Measurements from ENCODE around the gene ZNHIT2.

ZNHIT2 gene

DNA sequence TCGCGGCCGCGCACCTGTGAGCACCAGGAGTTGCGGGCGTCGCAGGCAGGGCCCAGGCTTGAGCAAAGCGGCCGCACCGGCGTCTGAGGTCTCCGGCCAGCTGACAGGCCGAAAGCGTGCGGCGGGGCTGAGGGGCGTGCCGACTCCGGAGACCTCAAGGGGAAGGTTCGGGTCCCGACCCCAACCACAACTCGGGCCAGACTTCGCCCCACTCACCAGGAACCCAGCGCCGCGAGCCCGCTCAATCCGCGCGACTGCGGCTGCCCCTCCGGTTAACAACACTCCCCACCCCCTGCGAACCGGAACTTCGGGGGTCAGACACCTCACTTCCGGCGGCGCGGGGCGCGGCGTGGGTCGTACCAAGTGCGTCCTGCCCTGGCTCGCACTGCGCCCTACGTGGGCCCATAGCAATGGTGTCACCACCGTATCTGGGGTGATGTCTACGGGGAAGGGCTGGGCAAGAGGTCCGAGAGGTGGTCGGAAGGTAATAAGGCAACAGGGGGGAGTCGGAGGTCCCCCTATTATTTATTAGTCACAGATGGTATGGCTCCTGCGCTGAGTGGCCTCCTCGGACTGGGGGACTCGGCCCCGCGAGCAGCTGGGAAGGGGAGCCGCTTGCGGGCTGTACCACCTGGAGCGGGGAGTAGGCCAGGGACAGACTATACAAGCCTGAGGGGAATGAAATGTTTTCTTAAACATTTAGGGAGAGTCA lies 16.9 kb upstream of the ZNHIT2 start, which contains the start of gene SYVN1:
Gene SYVN1, minus strand, starts transcription at position 280 of the 712 bp plus-strand sequence. CDS start 918 bp downstream, outside the sequence.
- no peak for TF ChIP-seq CTCF (IDR thresholded peaks at IDR 0.05)
- peak; percentile 95 for DNase-seq (ENCODE audit: low spot score)
- Histone ChIP-seq H3K4me3 (peak within 1 kb of the TSS; percentile 83), H3K27ac (peak within 1 kb of the TSS; percentile 94 to 98)

DNA sequence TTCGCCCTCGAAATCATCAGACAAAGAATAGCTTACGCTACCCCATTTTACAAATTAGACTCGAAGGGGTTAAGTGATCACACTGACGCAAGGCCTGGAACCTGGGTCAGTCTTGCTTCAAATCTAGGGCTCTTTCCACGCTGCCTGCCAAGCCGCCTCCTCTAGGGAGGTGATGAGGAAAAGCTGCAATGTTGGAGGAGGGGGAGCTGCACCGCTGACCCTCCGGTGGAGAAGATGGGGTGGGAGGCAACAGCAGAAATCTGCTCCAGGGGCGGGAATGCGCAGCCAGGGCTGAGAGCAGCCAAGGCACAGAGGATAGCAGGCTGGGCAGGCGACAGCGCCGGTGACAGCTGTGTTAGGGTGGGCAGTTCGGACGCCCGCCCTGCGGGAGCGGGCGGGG lies 16.2 kb upstream of the ZNHIT2 start:
- no peak for TF ChIP-seq CTCF (IDR thresholded peaks at IDR 0.05)
- Histone ChIP-seq H3K4me3 (peak overlapping the region; percentile 83), H3K27ac (peak overlapping the region; percentile 94 to 98)
- DNase-seq (ENCODE audit: low spot score), result peak; percentile 79

- DNase-seq (ENCODE audit: low spot score), result peak; percentile 70
- H3K27ac ChIP-seq, result peak overlapping the region; percentile 94 to 98
- H3K4me3 ChIP-seq, result peak overlapping the region; percentile 83
- no peak for TF ChIP-seq CTCF (IDR thresholded peaks at IDR 0.05)
Observed at GRCh38 chr11:65132988-65133700, 15.6 kb upstream of the ZNHIT2 start.

DNA sequence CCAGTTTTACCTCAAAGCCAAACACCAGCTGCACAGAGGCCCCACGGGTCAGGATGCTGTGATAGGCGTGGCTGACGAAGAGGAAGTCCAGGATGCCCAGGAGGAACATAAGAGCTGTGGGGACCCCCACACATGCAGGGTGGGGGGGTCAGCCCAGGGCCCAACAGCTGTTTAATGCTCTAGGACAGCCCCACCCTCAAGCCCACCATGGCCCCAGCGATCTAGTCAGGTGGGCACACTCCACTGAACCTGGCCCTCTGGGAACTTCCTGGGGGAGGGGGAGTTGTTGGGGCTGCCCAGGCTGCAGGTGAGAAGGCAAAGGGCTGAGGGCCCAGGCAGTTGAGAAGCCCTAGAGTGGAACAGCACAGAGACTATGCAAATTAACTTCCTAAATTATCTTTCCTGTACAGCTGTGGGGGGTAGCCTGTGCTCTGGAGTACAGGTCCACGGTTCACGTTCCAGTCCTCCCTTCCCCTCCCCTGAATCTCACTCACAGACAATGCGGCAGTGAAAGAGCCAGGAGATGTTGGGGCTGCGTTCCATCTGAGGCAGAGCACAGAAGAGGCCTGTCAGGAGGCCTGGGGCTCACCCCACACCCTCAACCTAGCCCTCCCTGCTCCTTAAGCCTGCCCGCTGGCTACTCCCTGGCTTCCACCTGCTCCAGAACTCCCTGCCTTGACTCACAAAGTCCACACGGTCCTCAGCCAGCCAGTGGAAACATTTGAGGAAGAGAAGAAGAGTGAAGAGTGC lies 14.9 kb upstream of the ZNHIT2 start:
- peak overlapping the region; percentile 83 for H3K4me3 ChIP-seq
- peak; percentile 67 for DNase-seq (ENCODE audit: low spot score)
- no peak overlapping the region for H3K27ac ChIP-seq

GRCh38 chr11:65131895-65132237 lies 14.4 kb upstream of the ZNHIT2 start:
- TF ChIP-seq CTCF (IDR thresholded peaks at IDR 0.05), result no peak
- H3K4me3 ChIP-seq, result no peak overlapping the region
- DNase-seq (ENCODE audit: low spot score), result no peak
- no peak overlapping the region for H3K27ac ChIP-seq

More for the DNA sequence above, 14.9 kb upstream of the ZNHIT2 start:
- TF ChIP-seq CTCF (IDR thresholded peaks at IDR 0.05), result no peak

DNA sequence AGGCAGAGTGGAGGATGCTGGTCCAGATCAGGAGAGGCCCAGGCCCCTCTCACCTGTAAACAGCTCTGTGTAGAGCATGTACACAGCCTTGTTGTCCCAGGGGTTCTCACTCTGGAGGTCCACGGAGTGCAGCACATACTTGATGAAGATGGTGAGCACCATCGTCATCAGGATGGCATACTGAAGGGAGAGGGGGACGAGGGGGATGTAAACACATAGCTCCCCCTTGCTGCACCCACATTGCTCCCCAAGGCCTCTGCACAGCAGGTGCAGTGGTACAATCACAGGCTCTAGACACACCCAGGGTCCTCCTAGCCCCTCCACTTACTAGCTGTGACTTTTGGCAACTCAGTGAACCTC lies 13.9 kb upstream of the ZNHIT2 start:
- no peak for TF ChIP-seq CTCF (IDR thresholded peaks at IDR 0.05)
- DNase-seq (ENCODE audit: low spot score), result no peak
- Histone ChIP-seq H3K27ac (no peak overlapping the region), H3K4me3 (no peak overlapping the region)

All from coronary artery (tissue), 2 donors.